ENCODE measurements around the gene DCC.

The DCC gene

DNA sequence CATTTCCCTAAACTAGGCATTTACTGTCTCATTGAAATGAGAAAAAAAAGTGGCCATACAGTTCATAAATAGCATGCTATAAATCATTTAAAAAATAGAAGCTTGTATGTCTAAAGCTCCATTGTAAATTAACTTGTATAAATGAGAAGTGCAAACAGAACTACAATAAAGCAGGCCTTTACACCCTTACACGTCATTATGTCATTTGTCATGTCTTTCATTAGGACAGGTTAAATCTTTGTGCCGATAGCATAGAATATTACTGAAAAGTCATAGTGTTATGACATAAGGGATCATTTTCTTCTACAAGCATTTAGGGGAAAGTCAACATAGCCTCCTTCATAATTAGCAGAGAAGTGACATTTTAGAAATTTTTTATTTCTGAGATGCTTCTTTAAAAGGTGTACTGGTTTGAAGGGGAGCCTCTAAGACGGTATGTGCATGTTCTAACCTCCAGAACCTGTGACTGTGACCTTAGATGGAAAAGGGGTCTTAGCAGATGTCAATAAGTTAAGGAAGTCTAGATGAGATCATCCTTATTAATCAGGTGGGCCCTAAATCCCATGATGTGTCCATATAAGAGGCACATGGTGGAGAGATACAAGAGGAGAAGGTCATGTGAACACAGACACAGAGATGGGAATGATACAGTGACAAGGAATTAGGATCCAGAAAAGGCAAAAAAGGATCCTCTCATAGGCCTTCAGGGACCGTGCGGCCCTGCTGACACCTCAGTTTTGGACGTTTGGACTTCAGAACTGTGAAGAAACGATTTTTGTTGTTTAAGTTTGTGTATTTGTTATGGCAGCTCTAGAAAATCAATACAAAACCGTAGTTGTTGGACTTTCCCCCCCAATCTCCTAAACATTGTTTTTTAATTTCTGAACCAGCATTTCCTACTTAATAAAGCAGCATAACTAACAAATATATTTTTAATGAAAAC, 1020.8 kb downstream of the DCC start:
- no peak overlapping the region for H3K27ac ChIP-seq
- no peak for TF ChIP-seq CTCF (conservative IDR thresholded peaks at IDR 0.05)

- no peak for TF ChIP-seq CTCF (conservative IDR thresholded peaks at IDR 0.05)
- peak overlapping the region; percentile 44 for H3K27ac ChIP-seq
Measured at GRCh38 chr18:53375621-53376020, 1035.6 kb downstream of the DCC start.

- H3K27ac ChIP-seq: no peak overlapping the region
- peak; percentile 85 for TF ChIP-seq CTCF (conservative IDR thresholded peaks at IDR 0.05)
Measured at GRCh38 chr18:53380063-53380639, 1040.2 kb downstream of the DCC start.

GRCh38 chr18:53382870-53383269, 1042.9 kb downstream of the DCC start:
- TF ChIP-seq CTCF (conservative IDR thresholded peaks at IDR 0.05): no peak
- H3K27ac ChIP-seq: no peak overlapping the region

GRCh38 chr18:53385889-53386288, 1045.9 kb downstream of the DCC start:
- H3K27ac ChIP-seq: no peak overlapping the region
- no peak for TF ChIP-seq CTCF (conservative IDR thresholded peaks at IDR 0.05)

DNA sequence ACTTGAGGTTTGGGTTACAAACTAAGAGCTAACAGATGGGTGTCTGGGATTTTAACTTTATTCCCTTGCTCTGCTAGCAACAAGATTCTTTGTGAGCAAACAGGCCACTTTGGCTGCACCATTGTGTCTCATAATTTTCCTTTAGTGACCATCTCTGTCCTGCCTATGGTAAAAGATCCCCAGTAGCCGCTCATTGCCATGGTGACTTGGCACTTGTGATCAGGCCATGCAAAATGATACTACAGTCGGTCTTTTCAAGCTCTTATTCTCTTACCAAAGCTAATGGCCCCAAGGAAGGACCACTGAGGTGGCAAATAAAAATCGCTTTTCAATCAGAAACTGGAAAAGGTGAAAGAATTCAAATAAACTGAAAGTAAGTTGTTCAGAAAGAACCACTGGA, 1047.6 kb downstream of the DCC start:
- H3K27ac ChIP-seq: no peak overlapping the region
- TF ChIP-seq CTCF (conservative IDR thresholded peaks at IDR 0.05): no peak

DNA sequence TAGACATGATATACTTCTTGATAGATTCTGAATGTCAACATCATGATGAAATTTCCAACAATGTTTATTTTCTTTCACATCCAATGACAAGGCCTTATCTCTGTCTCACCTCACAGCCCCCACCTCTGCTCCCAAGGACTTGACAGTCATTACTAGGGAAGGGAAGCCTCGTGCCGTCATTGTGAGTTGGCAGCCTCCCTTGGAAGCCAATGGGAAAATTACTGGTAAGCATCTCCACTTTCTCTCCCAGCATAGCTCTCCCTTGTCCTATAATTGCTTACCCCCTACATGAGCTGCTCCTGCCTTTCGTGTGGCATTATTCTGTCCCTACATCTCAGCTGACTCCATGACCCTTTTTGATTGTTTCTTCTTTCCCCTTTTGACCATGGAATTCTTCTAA, 1062.7 kb downstream of the DCC start:
- no peak for TF ChIP-seq CTCF (conservative IDR thresholded peaks at IDR 0.05)

More for the DNA sequence above, 1062.7 kb downstream of the DCC start:
- H3K27ac ChIP-seq: no peak overlapping the region
